ENCODE measurements around the gene SLAIN2.
"Not testable (repeated sequence)": the region's sequence is repeated elsewhere in the genome, so short reads cannot be mapped to it uniquely, and the experiment has no call there.

The SLAIN2 gene

GRCh38 chr4:48445704-48446103, 104.4 kb downstream of the SLAIN2 start:
- no peak for DNase-seq (ENCODE audit: low read depth)

- no peak for DNase-seq (ENCODE audit: low read depth)
Measured at GRCh38 chr4:48446642-48447041, 105.3 kb downstream of the SLAIN2 start.

- DNase-seq (ENCODE audit: low read depth): no peak
Measured at GRCh38 chr4:48449151-48449550, 107.8 kb downstream of the SLAIN2 start.

- no peak for DNase-seq (ENCODE audit: low read depth)
Measured at GRCh38 chr4:48450740-48451139, 109.4 kb downstream of the SLAIN2 start.

GRCh38 chr4:48451656-48452055, 110.3 kb downstream of the SLAIN2 start:
- DNase-seq (ENCODE audit: low read depth): not testable (repeated sequence)

- no peak for DNase-seq (ENCODE audit: low read depth)
Measured at GRCh38 chr4:48454591-48454990, 113.3 kb downstream of the SLAIN2 start.

- no peak for DNase-seq (ENCODE audit: low read depth)
Measured at GRCh38 chr4:48461000-48461399, 119.7 kb downstream of the SLAIN2 start.

GRCh38 chr4:48462363-48462762, 121.0 kb downstream of the SLAIN2 start:
- peak; percentile 27 for DNase-seq (ENCODE audit: low read depth)

GRCh38 chr4:48467442-48467841, 126.1 kb downstream of the SLAIN2 start:
- DNase-seq (ENCODE audit: low read depth): no peak

GRCh38 chr4:48467891-48468290, 126.6 kb downstream of the SLAIN2 start:
- no peak for DNase-seq (ENCODE audit: low read depth)

GRCh38 chr4:48470137-48470536, 128.8 kb downstream of the SLAIN2 start:
- no peak for DNase-seq (ENCODE audit: low read depth)

- no peak for DNase-seq (ENCODE audit: low read depth)
Measured at GRCh38 chr4:48470570-48470969, 129.2 kb downstream of the SLAIN2 start.

- DNase-seq (ENCODE audit: low read depth): no peak
Measured at GRCh38 chr4:48472794-48473193, 131.5 kb downstream of the SLAIN2 start.

- no peak for DNase-seq (ENCODE audit: low read depth)
Measured at GRCh38 chr4:48475770-48476169, 134.4 kb downstream of the SLAIN2 start.
